GM12801 (cell line): ENCODE data around the gene NLGN1.

Experiments
- CTCF ChIP-seq: IDR thresholded peaks from one replicate; pipeline ENCODE4 v1.5.1; 2011; ENCODE audit warnings: control low read depth; ENCODE audit not compliant: insufficient read length; ENCODE audit errors: extremely low read depth

Gene NLGN1

GRCh38 chr3:174186377-174186989 lies 788.9 kb downstream of the NLGN1 start:
- TF ChIP-seq CTCF: no peak

GRCh38 chr3:174191380-174191779 lies 793.8 kb downstream of the NLGN1 start:
- no peak for TF ChIP-seq CTCF

- no peak for TF ChIP-seq CTCF
These were observed 794.4 kb downstream of the NLGN1 start for GRCh38 chr3:174191895-174192294.

- TF ChIP-seq CTCF: no peak
These were observed 794.9 kb downstream of the NLGN1 start for GRCh38 chr3:174192471-174192870.

GRCh38 chr3:174193604-174194003 lies 796.1 kb downstream of the NLGN1 start:
- TF ChIP-seq CTCF: no peak

- TF ChIP-seq CTCF: no peak
These were observed 799.9 kb downstream of the NLGN1 start for GRCh38 chr3:174197416-174197815.

GRCh38 chr3:174198199-174198598 lies 800.7 kb downstream of the NLGN1 start:
- TF ChIP-seq CTCF: no peak

- TF ChIP-seq CTCF: no peak
These were observed 802.2 kb downstream of the NLGN1 start for GRCh38 chr3:174199696-174200095.
